ENCODE results near the gene HDAC4. TPM values are rescaled to one million over a fixed set of nuclear protein-coding genes. Genes with fewer than 3 reads are reported as not detected.

The HDAC4 gene
- total RNA-seq, 1 experiment from 2014 or later: 61.5 TPM

GRCh38 chr2:239354132-239354790, 46.6 kb downstream of the HDAC4 start:
- Histone ChIP-seq H3K27me3 (ENCODE audit: insufficient read depth, low read depth) (no peaks in the 10 kb centered on the region), H2AFZ (no peak overlapping the region), H3K4me3 (no peak overlapping the region), H3F3A (ENCODE audit: insufficient read depth, low read depth) (peaks cover 3% of the 10 kb centered on the region; the same call in 1 of the 2 replicates), H3K79me2 (ENCODE audit: low read depth) (no peaks in the 10 kb centered on the region), H3K27ac (no peak overlapping the region), H3K4me2 (no peak overlapping the region), H3K36me3 (ENCODE audit: low read depth) (no peaks in the 10 kb centered on the region), H4K20me1 (ENCODE audit: insufficient read depth) (0 out of 2 replicates have a peak, but pooled peaks cover 3% of the 10 kb centered on the region), H3K9me2 (ENCODE audit: insufficient read depth) (no peaks in the 10 kb centered on the region), H3K9me3 (ENCODE audit: insufficient read depth, low read depth) (no peaks in the 10 kb centered on the region), H3K4me1 (replicated peaks; ENCODE audit: insufficient read depth) (no peaks in the 10 kb centered on the region)
- ChIA-PET CTCF (no interaction called here), POLR2A (ENCODE audit: unreplicated experiment) (no interaction called here)
- no peak for TF ChIP-seq CTCF (conservative IDR thresholded peaks at IDR 0.05)
- no peak for TF ChIP-seq EZH2 (IDR thresholded peaks at IDR 0.05; ENCODE audit: low read depth)
- no peak for DNase-seq
- BruUV-seq (replicated peaks): no TSS peak
- intact Hi-C loops (cut with micrococcal nuclease; ENCODE audit: unreplicated experiment): no loop called here

GRCh38 chr2:239353692-239354091, 47.1 kb downstream of the HDAC4 start:
- ChIA-PET CTCF (no interaction called here), POLR2A (ENCODE audit: unreplicated experiment) (no interaction called here)
- DNase-seq: no peak

GRCh38 chr2:239351687-239352086, 49.1 kb downstream of the HDAC4 start:
- no peaks in the 10 kb centered on the region for H3K36me3 ChIP-seq (ENCODE audit: low read depth)
- intact Hi-C loops (cut with micrococcal nuclease; ENCODE audit: unreplicated experiment): no loop called here
- CTCF ChIA-PET: no interaction called here
- no peak overlapping the region for H3K4me3 ChIP-seq
- no peak overlapping the region for H2AFZ ChIP-seq
- 0 out of 2 replicates have a peak, but pooled peaks cover 3% of the 10 kb centered on the region for H3K79me2 ChIP-seq (ENCODE audit: low read depth)
- H3K27ac ChIP-seq: no peak overlapping the region
- no TSS peak for BruUV-seq (replicated peaks)
- H3F3A ChIP-seq (ENCODE audit: insufficient read depth, low read depth): peaks cover 7% of the 10 kb centered on the region
- POLR2A ChIA-PET (ENCODE audit: unreplicated experiment): no interaction called here
- H4K20me1 ChIP-seq (ENCODE audit: insufficient read depth): 0 out of 2 replicates have a peak, but pooled peaks cover 3% of the 10 kb centered on the region
- no peak overlapping the region for H3K4me2 ChIP-seq
- peaks cover 2% of the 10 kb centered on the region; the same call in 1 of the 2 replicates for H3K9me3 ChIP-seq (ENCODE audit: insufficient read depth, low read depth)
- H3K9me2 ChIP-seq (ENCODE audit: insufficient read depth): no peaks in the 10 kb centered on the region
- TF ChIP-seq EZH2 (IDR thresholded peaks at IDR 0.05; ENCODE audit: low read depth): no peak
- TF ChIP-seq CTCF (conservative IDR thresholded peaks at IDR 0.05): no peak
- no peak for DNase-seq
- H3K4me1 ChIP-seq (replicated peaks; ENCODE audit: insufficient read depth): no peaks in the 10 kb centered on the region
- no peaks in the 10 kb centered on the region for H3K27me3 ChIP-seq (ENCODE audit: insufficient read depth, low read depth)

More at GRCh38 chr2:239353692-239354091, 47.1 kb downstream of the HDAC4 start:
- Histone ChIP-seq H3K27me3 (ENCODE audit: insufficient read depth, low read depth) (no peaks in the 10 kb centered on the region), H3K36me3 (ENCODE audit: low read depth) (no peaks in the 10 kb centered on the region), H3K9me2 (ENCODE audit: insufficient read depth) (no peaks in the 10 kb centered on the region), H3K4me3 (no peak overlapping the region), H3F3A (ENCODE audit: insufficient read depth, low read depth) (peaks cover 3% of the 10 kb centered on the region; the same call in 1 of the 2 replicates), H3K27ac (no peak overlapping the region), H3K9me3 (ENCODE audit: insufficient read depth, low read depth) (no peaks in the 10 kb centered on the region), H2AFZ (no peak overlapping the region), H3K79me2 (ENCODE audit: low read depth) (no peaks in the 10 kb centered on the region), H3K4me2 (no peak overlapping the region), H4K20me1 (ENCODE audit: insufficient read depth) (0 out of 2 replicates have a peak, but pooled peaks cover 3% of the 10 kb centered on the region), H3K4me1 (replicated peaks; ENCODE audit: insufficient read depth) (no peaks in the 10 kb centered on the region)
- no TSS peak for BruUV-seq (replicated peaks)
- TF ChIP-seq CTCF (conservative IDR thresholded peaks at IDR 0.05): no peak
- TF ChIP-seq EZH2 (IDR thresholded peaks at IDR 0.05; ENCODE audit: low read depth): no peak
- intact Hi-C loops (cut with micrococcal nuclease; ENCODE audit: unreplicated experiment): no loop called here
